ENCODE data around the gene DEPDC7.
"Not testable (repeated sequence)": the region's sequence is repeated elsewhere in the genome, so short reads cannot be mapped to it uniquely, and the experiment has no call there.

The DEPDC7 gene

GRCh38 chr11:33044285-33044756, 28.6 kb downstream of the DEPDC7 start:
- peak in 1 of 2 donors; percentile 68 for DNase-seq (ENCODE audit: low read depth in 2 of 2)
- no peak overlapping the region for H3K4me3 ChIP-seq (replicated peaks in 1 of 2; ENCODE audit: low read depth in 2 of 2, low read length in 2 of 2)

DNA sequence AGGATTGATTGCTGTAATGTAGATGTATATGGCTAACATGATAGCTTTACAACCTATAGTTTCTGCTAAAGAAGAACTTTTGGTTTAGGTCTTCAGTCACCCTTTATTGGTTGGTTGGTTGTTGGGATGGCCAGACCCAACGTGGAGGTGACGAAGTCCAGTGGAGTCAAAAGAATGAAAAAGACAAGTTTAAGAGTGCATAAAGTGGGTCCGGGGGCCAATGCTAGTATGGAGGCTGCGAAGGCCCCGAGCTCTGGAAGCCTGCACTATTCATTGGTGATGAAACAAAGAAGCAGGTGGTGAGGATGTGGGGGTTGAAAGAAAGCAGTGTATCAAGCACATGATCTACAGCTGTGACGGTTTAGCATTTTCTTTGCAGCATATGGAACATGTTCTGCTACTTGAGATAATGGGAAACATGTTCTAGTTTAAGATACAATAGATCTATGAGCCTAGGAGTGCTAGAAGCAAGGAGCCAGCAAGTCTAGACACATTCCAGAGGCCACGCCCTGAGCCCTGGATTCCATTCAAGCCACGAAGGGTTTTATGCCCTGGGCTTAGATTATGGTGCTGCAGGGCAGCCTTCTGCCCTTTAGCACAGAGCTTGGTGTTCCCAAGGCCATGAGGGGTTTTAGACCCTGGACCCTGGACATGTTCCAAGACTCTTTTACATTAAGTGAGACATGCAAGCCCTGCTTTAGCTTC, 30.0 kb downstream of the DEPDC7 start:
- no peak overlapping the region for H3K4me3 ChIP-seq (replicated peaks in 1 of 2; ENCODE audit: low read depth in 2 of 2, low read length in 2 of 2)
- DNase-seq (ENCODE audit: low read depth in 2 of 2): peak in 1 of 2 donors; percentile 63
- no peak for TF ChIP-seq CTCF (IDR thresholded peaks at IDR 0.05; ENCODE audit: low read depth, low read length)

More at GRCh38 chr11:33044285-33044756, 28.6 kb downstream of the DEPDC7 start:
- TF ChIP-seq CTCF (IDR thresholded peaks at IDR 0.05; ENCODE audit: low read depth, low read length): no peak

GRCh38 chr11:33048701-33049100, 33.0 kb downstream of the DEPDC7 start:
- DNase-seq (ENCODE audit: low read depth in 2 of 2); H3K4me3 ChIP-seq (replicated peaks in 1 of 2; ENCODE audit: low read depth in 2 of 2, low read length in 2 of 2): not testable (repeated sequence)

- not testable (repeated sequence) for H3K4me3 ChIP-seq (replicated peaks in 1 of 2; ENCODE audit: low read depth in 2 of 2, low read length in 2 of 2); DNase-seq (ENCODE audit: low read depth in 2 of 2)
These were observed 34.1 kb downstream of the DEPDC7 start for GRCh38 chr11:33049565-33050408.

GRCh38 chr11:33052231-33052630, 36.6 kb downstream of the DEPDC7 start:
- H3K4me3 ChIP-seq (replicated peaks in 1 of 2; ENCODE audit: low read depth in 2 of 2, low read length in 2 of 2): no peak overlapping the region
- no peak for TF ChIP-seq CTCF (IDR thresholded peaks at IDR 0.05; ENCODE audit: low read depth, low read length)
- no peak for DNase-seq (ENCODE audit: low read depth in 2 of 2)

DNA sequence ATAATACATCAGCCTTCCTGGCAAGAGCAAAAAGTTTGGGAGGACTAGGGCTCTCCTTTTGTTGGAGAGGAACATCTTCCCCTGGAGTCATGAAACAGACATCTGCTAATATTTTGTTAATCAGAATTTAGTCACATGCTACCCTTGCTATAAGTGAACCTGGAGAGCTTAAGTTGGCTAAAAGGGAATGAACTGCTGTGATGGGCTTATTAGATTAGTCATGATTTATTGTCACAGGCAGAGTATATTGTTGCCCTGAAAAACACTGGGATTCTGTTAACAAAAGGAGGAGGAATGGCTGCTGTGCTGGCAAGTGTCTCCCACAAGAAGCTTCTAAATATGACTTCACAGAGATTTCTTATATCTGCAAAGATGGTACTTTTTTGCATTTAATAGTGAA, 39.7 kb downstream of the DEPDC7 start:
- no peak for DNase-seq (ENCODE audit: low read depth in 2 of 2)
- TF ChIP-seq CTCF (IDR thresholded peaks at IDR 0.05; ENCODE audit: low read depth, low read length): no peak
- no peak overlapping the region for H3K4me3 ChIP-seq (replicated peaks in 1 of 2; ENCODE audit: low read depth in 2 of 2, low read length in 2 of 2)

DNA sequence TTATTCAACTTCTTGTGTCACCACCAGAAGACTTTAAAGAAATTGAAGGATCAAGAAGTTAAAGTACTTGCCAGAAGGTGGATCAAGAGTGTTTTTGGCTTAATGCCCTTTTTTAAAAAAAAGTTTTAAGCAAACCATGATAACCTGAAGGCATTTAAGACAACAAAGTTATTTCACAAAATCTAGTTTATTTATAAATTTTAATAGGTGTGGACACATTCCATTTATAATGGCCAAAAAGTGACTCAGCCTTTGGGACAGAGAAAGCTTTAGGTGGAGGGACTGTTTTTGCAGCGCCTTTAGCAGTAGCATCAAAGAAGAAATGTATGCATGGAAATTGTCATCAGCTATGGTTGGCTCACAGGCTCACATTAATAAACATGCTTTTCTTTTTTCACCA, 41.6 kb downstream of the DEPDC7 start:
- TF ChIP-seq CTCF (IDR thresholded peaks at IDR 0.05; ENCODE audit: low read depth, low read length): no peak
- no peak for DNase-seq (ENCODE audit: low read depth in 2 of 2)
- no peak overlapping the region for H3K4me3 ChIP-seq (replicated peaks in 1 of 2; ENCODE audit: low read depth in 2 of 2, low read length in 2 of 2)

Data from cardiac fibroblast (primary cell).